NCI-H146 (cell line): Measurements from ENCODE around the gene CELF5.
"Not testable (repeated sequence)": the region's sequence is repeated elsewhere in the genome, so short reads cannot be mapped to it uniquely, and the experiment has no call there.

Source experiments
- DNase-seq: peaks from one replicate; lab custom pipeline; 2025; lab: John Stamatoyannopoulos, UW

The CELF5 gene

DNA sequence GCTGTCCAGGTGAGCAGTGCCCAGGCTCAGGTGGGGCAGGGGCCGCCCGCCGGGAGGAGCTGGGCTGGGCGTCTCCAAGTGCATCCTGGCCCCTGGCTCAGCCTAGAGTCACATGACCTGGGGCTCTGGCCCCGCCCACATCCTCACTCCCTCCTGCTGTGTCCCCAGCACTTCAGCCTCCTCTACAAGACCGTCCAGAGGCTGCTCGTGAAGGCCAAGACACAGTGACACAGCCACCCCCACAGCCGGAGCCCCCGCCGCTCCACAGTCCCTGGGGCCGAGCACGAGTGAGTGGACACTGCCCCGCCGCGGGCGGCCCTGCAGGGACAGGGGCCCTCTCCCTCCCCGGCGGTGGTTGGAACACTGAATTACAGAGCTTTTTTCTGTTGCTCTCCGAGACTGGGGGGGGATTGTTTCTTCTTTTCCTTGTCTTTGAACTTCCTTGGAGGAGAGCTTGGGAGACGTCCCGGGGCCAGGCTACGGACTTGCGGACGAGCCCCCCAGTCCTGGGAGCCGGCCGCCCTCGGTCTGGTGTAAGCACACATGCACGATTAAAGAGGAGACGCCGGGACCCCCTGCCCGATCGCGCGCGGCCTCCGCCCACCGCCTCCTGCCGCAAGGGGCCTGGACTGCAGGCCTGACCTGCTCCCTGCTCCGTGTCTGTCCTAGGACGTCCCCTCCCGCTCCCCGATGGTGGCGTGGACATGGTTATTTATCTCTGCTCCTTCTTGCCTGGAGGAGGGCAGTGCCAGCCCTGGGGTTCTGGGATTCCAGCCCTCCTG, 16.8 kb upstream of the CELF5 start:
- no peak for DNase-seq

DNA sequence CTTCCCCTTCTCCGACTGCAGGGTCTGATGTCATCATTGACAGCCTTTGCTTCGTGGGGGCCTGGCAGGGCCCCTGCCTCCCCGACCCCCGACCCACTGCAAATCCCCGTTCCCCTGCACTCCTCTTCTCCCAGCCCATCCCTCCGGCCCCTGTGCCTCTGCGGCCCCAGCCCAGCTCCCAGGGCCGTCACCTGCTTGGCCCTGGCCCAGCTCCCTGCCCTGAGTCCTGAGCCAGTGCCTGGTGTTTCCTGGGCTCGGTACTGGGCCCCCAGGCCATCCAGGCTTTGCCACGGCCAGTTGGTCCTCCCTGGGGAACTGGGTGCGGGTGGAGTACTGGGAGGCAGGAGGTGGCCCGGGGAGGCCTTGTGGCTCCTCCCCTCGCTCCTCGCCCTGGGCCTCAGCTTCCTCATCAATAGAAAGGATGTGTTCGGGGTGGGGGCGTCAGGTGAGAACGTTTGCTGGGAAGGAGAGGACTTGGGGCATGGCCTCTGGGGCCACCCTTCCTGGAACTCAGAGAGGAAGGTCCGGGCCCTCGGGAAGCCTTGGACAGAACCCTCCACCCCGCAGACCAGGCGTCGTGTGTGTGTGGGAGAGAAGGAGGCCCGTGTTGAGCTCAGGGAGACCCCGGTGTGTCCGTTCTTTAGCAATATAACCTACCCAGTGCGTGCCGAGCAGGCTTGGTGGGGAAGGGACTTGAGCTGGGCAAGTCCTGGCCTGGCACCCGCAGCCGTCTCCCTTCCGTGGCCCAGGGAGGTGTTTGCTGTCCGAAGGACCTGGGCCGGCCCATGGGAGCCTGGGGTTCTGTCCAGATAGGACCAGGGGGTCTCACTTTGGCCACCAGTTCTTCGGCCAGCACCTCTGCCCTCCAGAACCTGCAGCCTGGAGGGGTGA, 15.9 kb upstream of the CELF5 start:
- DNase-seq = no peak

DNA sequence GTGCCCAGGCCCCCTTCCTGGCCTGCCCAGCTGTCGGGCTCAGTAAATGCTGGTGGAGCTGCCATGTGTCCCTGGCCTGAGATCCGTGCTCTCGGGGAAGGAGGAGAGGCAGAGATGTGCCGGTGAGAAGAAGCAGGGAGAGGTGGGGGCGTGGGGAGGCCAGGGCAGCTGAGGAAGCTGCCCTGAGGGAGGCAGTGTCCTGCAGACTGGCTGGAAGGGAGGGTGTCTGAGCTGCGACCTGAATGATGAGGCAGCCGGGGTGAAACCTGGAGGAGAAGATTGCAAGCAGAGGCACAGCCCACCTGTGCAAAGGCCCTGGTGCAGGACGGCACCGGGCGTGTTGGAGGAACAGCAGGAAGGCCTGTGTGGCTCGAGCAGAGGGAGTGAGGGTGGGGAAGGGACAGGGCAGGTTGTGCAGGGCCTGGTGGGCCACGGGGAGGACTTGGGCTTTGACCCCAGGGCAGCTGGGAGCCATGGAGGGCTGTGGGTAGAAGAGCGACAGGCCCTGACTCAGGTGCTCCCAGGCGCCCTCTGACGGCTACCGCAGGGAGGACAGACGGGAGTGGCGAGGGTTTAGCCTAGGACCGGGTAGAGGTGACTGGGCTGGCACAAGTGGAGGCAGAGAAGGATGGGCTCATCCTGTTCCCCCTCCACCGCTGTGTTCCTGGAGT, 14.0 kb upstream of the CELF5 start:
- DNase-seq = no peak

DNA sequence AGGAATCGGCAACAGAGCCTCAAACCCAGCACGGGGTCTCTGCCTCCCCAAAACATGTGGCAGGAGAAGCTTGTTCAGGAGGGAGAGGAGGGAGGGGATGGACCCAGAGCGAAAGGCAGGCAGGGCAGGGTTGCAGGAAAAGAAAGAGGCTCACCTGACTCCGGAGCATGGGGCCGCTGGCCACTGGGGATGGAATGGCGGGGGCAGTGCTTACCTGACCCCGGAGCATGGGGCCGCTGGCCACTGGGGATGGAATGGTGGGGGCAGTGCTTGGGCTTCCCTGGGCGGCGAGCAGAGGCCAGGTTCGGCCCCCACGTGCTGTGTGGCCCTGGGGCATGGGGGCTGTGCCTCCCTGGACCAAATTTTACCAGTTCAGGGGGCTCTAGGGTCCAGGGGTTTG, 13.3 kb upstream of the CELF5 start:
- no peak for DNase-seq

DNA sequence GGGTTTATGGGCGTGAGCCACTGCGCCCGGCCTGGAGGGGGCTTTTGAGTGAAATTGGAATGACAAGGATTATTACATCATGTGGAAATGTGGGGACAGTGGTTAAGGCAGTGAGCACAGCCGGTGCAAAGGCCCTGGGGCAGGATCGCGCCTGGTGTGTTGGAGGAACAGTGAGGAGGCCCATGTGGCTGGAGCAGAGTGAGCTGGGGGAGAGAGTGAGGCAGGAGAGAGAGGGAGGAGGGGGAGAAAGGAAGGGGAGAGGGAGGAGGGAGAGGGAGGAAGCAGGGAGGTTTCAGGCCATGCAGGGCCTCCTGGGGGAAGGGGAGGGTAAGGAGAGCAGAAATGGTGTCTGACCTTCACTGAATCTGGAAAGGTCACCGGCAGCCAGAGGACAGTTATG, 11.3 kb upstream of the CELF5 start:
- DNase-seq = no peak

DNA sequence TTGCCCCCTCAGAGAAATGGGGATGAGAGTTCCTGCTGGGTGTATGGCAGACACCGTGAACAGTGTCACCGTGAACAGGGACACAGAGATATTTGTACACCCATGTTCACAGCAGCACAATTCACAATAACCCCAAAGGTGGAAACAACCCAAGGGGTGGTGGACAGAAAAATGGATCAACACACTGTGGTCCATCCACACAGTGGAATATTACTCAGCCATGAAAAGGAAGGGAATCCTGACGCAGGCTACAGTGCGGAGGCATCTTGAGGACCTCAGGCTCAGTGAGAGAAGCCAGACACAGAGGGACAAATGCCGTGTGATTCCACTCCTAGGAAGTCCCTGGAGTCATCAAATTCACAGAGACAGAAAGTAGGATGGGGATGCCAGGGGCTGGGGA, 7.6 kb upstream of the CELF5 start:
- no peak for DNase-seq

DNA sequence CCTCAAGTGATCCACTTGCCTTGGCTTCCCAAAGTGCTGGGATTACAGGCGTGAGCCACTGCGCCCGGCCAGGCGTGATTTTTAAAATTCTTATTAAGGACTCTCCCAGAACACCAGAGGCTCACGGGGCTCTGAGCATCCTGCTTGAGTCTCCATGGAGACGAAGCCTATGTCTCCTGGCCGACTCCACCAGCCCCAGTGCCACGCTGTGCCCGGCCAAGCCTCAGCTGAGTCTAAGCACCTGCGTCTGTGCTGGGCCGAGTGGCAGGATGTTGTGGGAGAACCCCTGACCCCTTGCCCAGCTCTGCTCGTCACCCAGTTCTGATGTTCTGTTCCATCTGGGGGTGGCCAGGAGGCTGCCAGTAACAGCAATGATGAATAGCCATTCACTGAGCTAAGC, 3.9 kb upstream of the CELF5 start:
- no peak for DNase-seq

DNA sequence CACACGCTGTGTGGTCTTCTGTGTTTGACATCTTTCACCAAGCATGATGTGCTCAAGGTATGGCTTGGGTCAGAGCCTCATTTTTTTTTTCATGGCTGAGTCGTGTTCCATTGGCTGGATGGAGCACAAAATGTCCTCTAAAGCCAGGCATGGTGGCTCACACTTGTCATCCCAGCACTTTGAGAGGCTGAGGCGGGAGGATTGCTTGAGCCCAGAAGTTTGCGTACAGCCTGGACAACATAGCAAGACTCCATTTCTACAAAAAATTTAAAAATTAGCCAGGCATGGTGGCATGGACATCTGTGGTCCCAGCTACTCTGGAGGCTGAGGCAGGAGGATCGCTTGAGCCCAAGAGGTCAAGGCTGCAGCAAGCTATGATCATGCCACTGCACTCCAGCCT, 2.9 kb upstream of the CELF5 start:
- DNase-seq = not testable (repeated sequence)

DNA sequence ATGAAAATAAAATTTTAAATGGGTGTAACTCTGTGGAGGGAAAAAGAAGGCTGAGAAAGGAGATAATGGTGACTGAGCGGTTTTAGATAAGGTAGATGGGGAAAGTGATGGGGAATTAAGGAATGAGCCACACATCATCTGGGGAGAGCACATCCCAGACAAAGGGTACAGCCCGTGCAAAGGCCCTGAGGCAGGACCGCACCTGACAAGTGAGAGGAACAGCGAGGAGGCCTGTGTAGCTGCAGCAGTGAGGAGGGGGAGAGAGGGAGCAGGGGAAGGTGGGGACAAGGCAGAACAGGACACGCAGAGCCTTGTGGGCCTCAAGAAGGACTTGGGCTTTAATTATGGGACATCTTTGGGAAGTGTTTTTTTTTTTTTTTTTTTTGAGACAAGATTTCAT, 1.8 kb upstream of the CELF5 start:
- no peak for DNase-seq

DNA sequence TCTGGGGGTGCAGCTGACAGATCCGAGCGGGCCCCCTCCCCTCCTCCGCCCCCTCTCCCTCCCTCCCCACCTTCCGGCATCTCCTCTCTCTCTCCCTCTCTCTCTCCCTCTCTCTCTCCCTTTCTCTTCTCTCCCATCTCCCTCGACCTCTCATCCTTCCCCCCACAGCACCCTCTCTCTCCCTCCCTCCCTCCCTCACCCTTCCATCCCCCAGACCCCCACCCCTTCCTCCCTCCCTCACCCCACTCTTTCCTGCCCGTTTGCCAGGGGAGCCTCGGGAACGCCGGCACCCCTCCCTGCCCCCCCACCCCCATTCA, 666 bp downstream of the CELF5 start:
- DNase-seq = no peak

DNA sequence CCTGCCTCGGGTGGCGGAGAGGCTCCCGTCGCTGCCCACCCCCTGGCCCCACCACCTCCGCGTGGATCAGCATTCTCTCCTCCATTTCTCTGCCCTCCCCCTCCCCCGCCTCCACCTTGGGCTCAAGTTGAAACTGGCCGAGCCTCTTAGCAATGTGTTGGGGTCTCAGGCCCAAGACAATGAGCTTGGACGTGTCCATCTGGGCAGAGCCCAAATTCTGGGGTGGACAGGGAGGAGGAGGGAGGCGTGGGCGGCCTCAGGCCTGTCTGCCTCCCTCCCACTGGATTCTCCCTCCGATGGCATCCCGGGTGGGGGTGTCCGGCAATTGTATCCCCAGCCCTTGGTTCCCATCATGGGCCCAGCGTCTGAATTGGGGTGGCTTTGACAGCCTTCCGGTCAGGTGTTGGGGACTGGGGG, 1.2 kb downstream of the CELF5 start:
- no peak for DNase-seq

DNA sequence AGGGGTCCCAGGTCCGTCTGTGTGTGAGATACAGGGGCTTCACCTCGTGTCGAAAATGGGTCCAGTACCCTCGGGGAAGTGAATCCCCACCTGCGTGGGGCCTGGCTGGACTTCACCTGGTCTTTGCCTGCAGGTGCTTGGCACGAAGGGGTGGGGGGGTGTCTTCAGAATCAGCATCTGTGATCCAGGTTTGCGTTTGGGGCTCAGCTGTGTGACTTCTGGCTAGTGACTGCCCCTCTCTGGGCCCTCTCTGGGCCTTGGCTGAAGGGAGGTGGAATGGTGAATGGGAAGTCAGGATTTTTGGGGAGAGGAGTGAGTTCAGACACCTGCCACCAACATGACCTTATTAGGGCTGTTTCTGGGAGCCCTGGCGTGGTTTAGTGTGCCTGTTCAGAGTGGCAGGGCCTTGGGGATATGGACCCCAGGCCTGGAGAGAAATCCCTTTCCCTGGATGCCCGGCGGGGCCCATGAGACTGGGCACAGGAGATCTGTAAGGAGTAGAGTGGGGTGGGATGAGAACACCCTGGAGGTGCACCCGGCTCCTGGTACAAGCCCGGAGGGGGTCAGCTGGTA, 2.7 kb downstream of the CELF5 start:
- DNase-seq = no peak

DNA sequence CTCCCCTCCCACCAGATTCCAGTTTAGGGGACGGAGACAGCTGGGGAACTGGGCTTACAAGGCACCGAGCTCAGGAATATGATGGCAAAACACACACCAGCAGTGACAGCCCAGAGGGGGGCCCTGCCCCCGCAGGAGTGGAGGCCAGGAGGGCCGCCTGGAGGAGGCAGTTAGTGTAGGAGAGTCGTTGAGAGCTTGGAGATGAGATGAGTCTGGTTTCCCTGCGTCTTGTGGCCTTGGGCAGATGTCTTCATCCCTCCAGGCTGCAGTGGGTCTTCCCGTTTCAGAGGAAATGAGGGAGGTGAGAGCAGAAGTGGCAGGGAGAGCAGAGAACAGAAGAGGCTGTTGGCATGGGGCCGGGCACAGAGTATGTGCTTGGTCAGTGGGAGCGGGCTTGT, 4.9 kb downstream of the CELF5 start:
- no peak for DNase-seq

DNA sequence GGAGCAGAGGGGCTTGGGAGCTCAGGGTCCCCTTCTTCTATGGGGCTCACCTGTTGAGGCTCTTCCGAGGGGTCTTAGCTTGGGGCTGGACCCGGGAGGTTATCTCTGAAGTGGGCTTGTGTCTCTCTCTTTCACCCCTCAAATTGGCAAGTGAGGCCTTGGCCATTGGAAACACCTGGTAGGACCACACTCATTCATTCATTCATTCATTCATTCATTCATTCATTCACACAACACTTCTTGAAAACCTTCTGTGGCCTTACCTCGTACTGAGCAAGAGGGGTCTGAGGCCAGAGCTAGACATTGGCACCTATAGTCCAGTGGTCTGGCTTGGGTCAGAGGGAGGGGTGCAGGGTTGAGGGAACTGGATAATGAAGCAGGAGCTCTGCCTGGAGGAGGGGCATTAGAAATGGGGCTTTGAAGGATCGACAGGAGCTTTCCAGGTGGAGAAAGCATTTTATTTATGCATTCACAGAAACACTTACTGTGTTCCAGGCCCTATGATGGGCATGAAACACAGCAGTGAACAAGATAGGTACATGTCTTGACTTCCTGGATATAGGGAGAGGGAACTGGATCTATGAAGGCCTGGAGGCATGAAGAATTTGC, 5.5 kb downstream of the CELF5 start:
- DNase-seq = no peak

DNA sequence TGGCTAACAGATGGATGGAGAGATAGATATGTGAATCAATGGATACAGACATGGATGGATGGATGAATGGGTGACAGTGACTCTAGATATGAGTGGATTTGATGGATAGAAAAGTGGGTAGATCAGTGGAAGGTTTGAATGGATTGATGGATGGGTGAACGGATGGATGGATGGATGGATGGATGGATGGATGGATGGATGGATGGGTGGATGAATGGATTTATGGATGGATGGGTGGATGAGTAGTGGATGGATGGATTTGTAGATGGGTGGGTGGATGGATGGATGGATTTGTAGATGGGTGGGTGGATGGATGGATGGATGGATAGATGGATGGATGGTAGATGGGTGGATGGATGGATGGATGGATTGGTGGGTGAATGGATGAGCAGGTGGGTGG, 6.8 kb downstream of the CELF5 start:
- no peak for DNase-seq

DNA sequence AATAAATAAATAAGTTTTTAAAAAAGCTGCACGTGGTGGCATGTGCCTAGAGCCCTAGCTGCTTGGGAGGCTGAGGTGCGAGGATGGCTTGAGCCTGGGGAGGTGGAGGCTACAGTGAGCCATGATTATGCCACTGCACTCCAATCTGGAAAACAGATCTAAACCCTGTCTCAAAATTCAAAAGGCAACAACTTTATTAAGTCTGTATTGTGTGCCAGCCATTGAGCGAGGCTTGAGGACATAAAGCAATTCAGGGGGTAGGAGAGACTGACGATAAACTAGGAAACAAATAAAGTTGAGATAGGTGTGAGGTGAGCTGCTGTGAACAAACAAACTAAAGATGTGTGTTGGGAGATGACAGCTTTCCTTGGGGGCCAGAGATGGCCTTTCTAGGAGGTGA, 8.7 kb downstream of the CELF5 start:
- DNase-seq = no peak

DNA sequence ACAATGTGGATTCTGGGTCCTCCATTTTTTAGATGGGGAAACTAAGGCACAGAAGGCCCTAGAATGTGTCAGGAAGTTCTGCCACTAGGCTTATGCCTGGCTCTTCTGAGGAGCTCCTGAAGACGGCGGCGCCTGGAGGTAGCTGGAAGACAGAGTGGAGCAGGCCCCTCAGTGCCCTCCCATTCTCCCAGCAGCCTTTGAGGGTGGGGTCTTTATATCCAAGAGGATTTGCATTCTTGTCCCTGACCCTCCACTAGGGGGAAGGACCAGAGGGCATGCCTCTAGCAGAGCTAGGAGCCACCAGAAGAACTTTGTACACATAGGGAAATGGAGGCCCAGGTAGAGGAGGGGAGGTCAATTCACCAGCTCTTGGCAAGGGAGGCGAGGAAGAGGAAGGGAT, 9.4 kb downstream of the CELF5 start:
- no peak for DNase-seq

DNA sequence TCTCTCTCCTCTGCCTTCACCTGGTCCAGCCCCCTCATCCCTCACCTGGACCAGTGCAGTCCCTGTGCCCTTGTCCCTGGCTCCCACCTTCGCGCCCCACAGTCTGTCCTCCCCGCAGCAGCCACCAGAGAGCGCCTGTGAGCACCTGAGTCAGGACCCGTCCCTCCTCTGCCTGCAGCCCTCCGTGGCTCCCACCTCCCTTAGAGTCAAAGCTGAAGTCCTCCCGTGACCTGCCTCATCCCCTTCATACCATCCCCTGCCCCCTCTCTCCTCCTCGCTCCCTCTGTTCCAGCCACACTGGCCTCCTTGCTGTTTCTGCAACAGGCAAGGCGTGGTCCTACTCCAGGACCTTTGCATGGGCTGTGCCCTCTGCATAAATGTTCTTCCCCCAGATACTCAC, 10.3 kb downstream of the CELF5 start:
- no peak for DNase-seq

DNA sequence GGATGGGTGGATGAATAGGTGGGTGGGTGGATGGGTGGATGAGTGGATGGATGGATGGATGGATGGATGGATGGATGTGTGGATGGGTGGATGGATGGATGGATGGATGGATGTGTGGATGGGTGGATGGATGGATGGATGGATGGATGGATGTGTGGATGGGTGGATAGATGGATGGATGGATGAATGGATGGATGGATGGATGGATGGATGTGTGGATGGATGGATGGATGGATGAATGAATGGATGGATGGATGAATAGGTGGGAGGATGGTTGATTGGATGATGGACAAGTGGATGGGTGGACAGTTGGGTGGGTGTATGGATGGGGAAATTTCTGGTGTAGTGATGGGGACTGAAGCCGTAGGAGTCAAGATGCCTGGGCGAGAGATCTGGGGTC, 11.1 kb downstream of the CELF5 start:
- not testable (repeated sequence) for DNase-seq

DNA sequence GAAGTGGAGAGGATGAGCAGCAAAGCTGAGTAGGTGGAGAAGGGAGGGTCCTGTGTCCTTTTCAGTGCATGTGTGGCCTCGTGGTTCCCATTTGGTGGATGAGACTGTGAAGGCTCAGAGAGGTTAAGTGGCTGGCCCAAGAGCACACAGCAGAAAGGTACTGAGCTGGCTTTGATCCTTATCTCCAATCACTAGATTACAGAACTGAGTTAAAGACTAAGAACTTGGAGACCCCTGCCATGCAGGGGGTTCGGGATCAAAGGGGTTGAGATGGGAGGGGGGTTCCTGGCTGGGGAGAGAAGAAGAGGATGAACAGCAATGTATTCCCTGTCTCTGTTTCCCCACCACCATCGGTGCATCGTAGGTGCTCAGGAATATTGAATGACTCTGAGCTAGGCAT, 11.8 kb downstream of the CELF5 start:
- no peak for DNase-seq

DNA sequence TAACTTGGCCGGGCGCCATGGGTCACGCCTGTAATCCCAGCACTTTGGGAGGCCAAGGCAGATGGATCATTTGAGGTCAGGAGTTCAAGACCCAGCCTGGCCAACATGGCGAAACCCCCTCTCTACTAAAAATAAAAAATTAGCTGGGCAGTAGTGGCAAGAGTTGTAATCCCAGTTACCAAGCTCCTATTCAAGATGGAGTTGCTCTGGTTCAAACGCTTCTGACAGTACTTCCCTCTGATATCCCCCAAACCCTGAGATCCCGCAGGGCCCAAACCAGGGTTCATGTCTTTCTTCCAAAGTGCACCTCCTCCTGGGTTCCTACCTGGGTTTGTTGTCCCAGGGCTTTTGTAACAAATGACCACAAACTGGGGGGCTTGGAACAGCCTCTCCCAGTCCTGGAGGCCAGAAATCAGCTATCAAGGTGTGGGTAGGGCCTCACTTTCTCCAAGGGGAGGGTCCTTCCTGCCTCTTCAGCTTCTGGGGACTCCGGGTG, 13.7 kb downstream of the CELF5 start:
- no peak for DNase-seq

DNA sequence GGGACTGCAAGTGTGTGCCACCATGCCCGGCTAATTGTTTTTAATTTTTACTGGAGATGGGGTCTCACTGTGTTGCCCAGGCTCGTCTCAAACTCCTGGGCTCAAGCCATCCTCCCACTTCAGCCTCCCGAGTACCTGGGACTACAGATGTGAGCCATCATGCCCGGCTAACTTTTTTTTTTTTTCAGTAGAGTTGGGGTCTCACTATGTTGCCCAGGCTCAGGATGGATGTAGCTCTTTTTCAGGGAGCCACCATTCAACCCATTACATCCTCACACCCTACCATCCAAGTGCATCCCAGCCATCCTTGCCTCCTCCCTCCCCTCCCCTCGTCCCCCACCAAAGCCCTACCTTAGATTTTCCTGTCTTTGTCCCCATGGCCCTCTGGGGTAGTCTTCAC, 14.9 kb downstream of the CELF5 start:
- DNase-seq = no peak
